ENCODE data around the gene OSGIN1.

GRCh38 chr16:83949724-83950001, 3.4 kb upstream of the OSGIN1 start:
- TF ChIP-seq CTCF (IDR thresholded peaks at IDR 0.05; ENCODE audit: insufficient read depth, low read length) (no peak), POLR2AphosphoS5 (IDR thresholded peaks at IDR 0.05; ENCODE audit: low read depth) (no peak), GABPA (IDR thresholded peaks at IDR 0.05; ENCODE audit: low read depth) (no peak)
- TF ChIP-seq, protein P1, sequence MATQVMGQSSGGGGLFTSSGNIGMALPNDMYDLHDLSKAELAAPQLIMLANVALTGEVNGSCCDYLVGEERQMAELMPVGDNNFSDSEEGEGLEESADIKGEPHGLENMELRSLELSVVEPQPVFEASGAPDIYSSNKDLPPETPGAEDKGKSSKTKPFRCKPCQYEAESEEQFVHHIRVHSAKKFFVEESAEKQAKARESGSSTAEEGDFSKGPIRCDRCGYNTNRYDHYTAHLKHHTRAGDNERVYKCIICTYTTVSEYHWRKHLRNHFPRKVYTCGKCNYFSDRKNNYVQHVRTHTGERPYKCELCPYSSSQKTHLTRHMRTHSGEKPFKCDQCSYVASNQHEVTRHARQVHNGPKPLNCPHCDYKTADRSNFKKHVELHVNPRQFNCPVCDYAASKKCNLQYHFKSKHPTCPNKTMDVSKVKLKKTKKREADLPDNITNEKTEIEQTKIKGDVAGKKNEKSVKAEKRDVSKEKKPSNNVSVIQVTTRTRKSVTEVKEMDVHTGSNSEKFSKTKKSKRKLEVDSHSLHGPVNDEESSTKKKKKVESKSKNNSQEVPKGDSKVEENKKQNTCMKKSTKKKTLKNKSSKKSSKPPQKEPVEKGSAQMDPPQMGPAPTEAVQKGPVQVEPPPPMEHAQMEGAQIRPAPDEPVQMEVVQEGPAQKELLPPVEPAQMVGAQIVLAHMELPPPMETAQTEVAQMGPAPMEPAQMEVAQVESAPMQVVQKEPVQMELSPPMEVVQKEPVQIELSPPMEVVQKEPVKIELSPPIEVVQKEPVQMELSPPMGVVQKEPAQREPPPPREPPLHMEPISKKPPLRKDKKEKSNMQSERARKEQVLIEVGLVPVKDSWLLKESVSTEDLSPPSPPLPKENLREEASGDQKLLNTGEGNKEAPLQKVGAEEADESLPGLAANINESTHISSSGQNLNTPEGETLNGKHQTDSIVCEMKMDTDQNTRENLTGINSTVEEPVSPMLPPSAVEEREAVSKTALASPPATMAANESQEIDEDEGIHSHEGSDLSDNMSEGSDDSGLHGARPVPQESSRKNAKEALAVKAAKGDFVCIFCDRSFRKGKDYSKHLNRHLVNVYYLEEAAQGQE (IDR thresholded peaks at IDR 0.05; ENCODE audit: insufficient replicate concordance, low read depth): no peak
